GM12801 (cell line): ENCODE measurements around the gene SOCS3.

Source experiments
- CTCF ChIP-seq: IDR thresholded peaks from one replicate; pipeline ENCODE4 v1.5.1; 2011; ENCODE audit warnings: control low read depth; ENCODE audit not compliant: insufficient read length; ENCODE audit errors: extremely low read depth

SOCS3 gene

GRCh38 chr17:78396441-78397337 is 36.8 kb upstream of the SOCS3 start:
- no peak for TF ChIP-seq CTCF

DNA sequence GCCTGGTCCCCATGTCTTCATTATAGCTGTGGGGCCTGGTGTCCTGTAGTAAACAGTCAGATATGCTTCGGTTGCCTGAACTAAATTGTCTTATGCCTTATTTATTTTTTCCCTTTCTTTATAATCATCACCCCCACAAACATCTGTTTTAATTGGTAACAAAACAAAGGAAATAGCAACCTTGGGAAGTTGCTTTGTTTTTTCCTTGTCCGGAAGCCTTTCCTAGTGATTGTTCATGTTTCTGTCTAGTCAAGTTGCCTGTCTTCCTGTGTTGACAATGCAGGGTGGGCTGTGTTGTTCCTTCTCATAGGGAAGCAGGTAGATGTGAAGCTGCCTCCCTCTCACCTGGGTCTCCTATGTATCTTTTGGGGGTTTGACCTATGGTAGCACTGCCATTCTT is 35.3 kb upstream of the SOCS3 start:
- TF ChIP-seq CTCF, result no peak

DNA sequence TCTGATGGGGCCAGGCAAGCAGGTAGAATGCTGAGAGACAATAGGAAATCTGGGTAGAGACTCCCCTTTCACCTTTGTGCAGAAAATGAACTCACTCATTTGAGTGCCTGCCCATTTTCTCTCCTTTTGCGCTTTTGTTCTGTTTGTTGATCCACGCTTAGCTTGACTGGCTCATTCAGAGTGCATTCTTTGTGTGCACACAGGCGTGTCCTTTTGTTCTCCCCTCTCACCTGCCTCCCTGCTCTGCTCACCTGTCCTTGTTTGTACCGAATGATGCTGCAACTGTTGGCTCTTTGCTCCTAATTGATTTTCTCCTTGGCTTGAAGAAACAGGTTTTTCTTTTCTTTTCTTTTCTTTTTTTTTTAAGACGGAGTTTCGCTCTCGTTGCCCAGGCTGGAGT is 34.3 kb upstream of the SOCS3 start:
- no peak for TF ChIP-seq CTCF

DNA sequence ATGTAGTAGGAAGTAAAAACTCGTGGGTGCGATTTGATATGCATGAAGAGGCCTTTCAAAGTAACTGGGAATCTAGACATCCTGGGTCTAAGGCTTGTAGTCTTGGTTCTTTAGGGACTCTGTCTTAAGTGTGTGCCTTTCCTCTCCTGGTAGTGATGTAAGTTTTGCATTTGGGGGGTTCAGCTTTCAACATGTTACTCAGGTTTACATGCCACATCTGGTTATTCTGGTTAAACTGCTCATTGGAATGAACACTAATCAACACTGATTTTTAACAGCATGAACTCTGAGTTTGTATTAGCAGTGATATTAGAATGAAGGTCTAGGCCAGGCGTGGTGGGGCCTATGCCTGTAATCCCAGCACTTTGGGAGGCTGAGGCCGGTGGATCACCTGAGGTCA is 33.7 kb upstream of the SOCS3 start:
- TF ChIP-seq CTCF, result no peak

GRCh38 chr17:78392295-78392694 is 32.4 kb upstream of the SOCS3 start:
- no peak for TF ChIP-seq CTCF

DNA sequence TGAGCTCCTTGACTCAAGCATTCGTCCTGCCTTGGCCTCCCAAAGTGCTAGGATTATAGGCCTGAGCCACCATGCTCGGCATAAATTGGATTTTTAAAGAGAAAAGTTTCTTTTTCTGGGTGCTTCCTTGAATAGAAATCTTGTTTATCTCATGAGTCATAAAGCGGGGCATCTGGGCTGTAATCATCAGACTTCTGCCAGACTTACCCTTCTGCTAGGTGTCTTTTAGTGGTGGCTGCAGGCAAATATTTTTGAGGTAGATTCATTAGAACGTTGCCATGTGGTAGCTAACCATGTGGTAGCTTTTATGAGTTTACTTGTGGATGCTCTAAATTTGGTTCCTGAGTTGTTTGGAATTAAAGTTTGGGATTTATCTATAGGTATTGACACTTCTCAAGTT is 32.0 kb upstream of the SOCS3 start:
- no peak for TF ChIP-seq CTCF

GRCh38 chr17:78391051-78391431 is 31.2 kb upstream of the SOCS3 start:
- no peak for TF ChIP-seq CTCF
